ENCODE results near the gene PKN2. TPM values are rescaled to one million over a fixed set of nuclear protein-coding genes. Genes with fewer than 3 reads are reported as not detected.
"Not testable (repeated sequence)": the region's sequence is repeated elsewhere in the genome, so short reads cannot be mapped to it uniquely, and the experiment has no call there.

PKN2 gene
- total RNA-seq, 1 donor from 2014 or later = 30.7 TPM

DNA sequence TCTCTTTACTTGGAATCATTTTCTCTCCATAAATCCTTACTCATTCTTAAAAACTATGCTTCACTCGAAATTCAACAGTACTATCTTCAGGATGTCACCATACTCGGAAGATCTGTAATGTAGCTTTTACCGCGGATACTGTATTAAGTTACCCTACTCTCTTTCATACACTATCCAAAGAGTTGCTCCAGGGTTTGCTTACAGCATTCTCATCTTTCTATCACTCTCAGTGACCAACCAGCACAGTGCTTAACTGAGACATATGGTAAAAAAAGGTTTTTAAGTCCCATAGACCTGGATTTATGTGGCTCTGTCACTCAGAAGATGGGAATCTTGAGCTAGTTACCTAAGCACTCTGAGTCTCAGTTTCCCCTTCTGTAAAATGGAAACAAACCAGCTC lies 191.5 kb downstream of the PKN2 start:
- H3K4me3 ChIP-seq (ENCODE audit: low read depth, low read length) = no peak overlapping the region
- TF ChIP-seq, protein P1, sequence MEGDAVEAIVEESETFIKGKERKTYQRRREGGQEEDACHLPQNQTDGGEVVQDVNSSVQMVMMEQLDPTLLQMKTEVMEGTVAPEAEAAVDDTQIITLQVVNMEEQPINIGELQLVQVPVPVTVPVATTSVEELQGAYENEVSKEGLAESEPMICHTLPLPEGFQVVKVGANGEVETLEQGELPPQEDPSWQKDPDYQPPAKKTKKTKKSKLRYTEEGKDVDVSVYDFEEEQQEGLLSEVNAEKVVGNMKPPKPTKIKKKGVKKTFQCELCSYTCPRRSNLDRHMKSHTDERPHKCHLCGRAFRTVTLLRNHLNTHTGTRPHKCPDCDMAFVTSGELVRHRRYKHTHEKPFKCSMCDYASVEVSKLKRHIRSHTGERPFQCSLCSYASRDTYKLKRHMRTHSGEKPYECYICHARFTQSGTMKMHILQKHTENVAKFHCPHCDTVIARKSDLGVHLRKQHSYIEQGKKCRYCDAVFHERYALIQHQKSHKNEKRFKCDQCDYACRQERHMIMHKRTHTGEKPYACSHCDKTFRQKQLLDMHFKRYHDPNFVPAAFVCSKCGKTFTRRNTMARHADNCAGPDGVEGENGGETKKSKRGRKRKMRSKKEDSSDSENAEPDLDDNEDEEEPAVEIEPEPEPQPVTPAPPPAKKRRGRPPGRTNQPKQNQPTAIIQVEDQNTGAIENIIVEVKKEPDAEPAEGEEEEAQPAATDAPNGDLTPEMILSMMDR (IDR thresholded peaks at IDR 0.05; ENCODE audit: insufficient read depth, low read length, poor library complexity, severe bottlenecking) = no peak
- DNase-seq (ENCODE audit: low read depth) = no peak
- no peaks in the 10 kb centered on the region for H3K36me3 ChIP-seq (ENCODE audit: control insufficient read depth, insufficient read depth, low read length)
- H3K27me3 ChIP-seq (ENCODE audit: control insufficient read depth, insufficient read depth, low read length) = no peaks in the 10 kb centered on the region

DNA sequence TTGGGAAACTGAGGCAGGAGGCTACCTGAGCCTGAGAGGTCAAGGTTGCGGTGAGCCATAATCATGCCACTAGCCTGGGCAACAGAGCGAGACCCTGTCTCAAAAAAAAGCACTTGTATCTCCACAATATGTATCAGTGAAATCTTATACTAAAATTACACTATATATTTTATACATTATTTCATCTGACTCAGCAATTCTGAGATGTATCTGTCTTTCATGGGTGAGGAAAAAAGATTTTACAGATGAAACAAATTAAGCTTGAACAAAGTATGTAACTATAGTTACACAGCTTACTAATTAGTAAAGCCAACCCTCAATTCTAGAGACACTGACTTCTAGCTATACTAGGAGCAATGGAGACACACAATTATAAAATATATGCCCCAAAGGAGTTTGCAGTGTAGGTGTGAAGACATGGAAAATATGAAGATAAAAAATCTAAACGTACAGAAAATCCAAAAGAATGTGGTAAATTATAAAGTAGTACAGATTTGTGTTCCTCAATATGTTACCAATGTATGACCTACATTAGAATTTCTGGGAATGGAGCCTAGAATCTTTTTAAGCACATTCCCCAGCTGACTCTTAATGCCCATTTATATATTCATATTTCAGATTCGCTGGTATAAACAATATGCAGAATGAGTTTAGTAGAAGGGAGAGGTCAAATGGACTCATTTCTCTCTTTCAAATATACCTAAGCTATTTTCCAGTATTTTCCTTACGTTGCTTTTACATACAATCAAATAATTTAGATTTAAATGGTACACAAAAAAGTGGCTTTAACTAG lies 192.7 kb downstream of the PKN2 start:
- TF ChIP-seq, protein P1 (IDR thresholded peaks at IDR 0.05; ENCODE audit: insufficient read depth, low read length, poor library complexity, severe bottlenecking) = no peak
- H3K36me3 ChIP-seq (ENCODE audit: control insufficient read depth, insufficient read depth, low read length) = no peaks in the 10 kb centered on the region
- DNase-seq (ENCODE audit: low read depth) = no peak
- no peak overlapping the region for H3K4me3 ChIP-seq (ENCODE audit: low read depth, low read length)
- no peaks in the 10 kb centered on the region for H3K27me3 ChIP-seq (ENCODE audit: control insufficient read depth, insufficient read depth, low read length)

DNA sequence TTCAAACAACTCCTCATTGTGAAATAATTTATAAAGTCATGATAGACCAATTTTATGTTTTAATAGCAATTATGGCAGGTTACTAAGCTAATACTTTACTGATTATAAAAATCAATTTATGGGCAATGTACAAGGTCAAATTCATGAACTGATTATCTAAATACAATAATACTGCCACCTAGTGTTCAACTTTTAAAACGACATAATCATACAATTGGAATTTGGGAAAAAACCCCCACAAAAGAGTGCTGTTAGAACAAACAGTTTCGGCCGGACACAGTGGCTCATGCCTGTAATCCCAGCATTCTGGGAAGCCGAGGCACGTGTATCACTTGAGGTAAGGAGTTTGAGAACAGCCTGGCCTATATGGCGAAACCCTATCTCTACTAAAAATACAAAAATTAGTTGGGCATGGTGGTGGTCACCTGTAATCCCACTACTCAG lies 193.3 kb downstream of the PKN2 start:
- TF ChIP-seq, protein P1 (IDR thresholded peaks at IDR 0.05; ENCODE audit: insufficient read depth, low read length, poor library complexity, severe bottlenecking) = peak; percentile 26
- Histone ChIP-seq H3K27me3 (ENCODE audit: control insufficient read depth, insufficient read depth, low read length) (no peaks in the 10 kb centered on the region), H3K36me3 (ENCODE audit: control insufficient read depth, insufficient read depth, low read length) (no peaks in the 10 kb centered on the region), H3K4me3 (ENCODE audit: low read depth, low read length) (no peak overlapping the region)
- DNase-seq (ENCODE audit: low read depth) = no peak

DNA sequence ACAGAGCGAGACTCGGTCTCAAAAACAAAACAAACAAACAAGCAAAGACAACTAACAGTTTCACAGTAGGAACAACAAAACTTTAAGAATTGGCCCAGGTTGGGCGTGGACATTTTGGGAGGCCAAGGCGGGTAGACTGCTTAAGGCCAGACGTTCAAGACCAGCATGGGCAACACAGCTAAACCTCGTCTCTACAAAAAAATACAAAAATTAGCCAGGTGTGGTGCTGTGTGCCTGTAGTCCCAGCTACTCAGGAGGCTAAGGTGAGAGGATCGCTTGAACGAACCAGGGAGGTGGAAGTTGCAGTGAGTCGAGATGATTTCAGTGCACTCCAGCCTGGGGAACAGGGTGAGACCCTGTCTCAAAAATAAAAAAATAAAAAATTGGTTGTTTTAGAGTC lies 193.8 kb downstream of the PKN2 start:
- no peak overlapping the region for H3K4me3 ChIP-seq (ENCODE audit: low read depth, low read length)
- DNase-seq (ENCODE audit: low read depth) = no peak
- H3K36me3 ChIP-seq (ENCODE audit: control insufficient read depth, insufficient read depth, low read length) = no peaks in the 10 kb centered on the region
- H3K27me3 ChIP-seq (ENCODE audit: control insufficient read depth, insufficient read depth, low read length) = no peaks in the 10 kb centered on the region
- TF ChIP-seq, protein P1 (IDR thresholded peaks at IDR 0.05; ENCODE audit: insufficient read depth, low read length, poor library complexity, severe bottlenecking) = no peak

DNA sequence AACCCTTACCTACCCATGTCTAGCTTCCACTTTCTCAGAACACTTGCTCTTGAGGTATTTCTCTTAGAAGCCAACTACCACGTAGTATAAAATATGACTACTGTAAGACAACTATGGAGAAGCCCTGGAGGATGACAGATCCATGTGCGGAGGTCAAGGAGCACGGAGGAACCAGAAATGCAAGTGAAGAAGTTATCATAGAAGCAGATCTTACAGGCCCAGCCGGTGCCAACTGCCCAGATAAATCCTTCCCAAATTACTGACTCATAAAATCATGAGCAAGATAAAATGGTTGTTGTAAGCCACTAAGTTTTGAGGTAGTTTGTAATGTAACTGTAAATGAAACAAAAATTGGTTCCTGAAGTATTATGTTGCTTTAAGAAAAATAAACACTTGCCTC lies 194.7 kb downstream of the PKN2 start:
- no peak for DNase-seq (ENCODE audit: low read depth)
- Histone ChIP-seq H3K4me3 (ENCODE audit: low read depth, low read length) (no peak overlapping the region), H3K27me3 (ENCODE audit: control insufficient read depth, insufficient read depth, low read length) (no peaks in the 10 kb centered on the region), H3K36me3 (ENCODE audit: control insufficient read depth, insufficient read depth, low read length) (no peaks in the 10 kb centered on the region)
- TF ChIP-seq, protein P1 (IDR thresholded peaks at IDR 0.05; ENCODE audit: insufficient read depth, low read length, poor library complexity, severe bottlenecking) = no peak

DNA sequence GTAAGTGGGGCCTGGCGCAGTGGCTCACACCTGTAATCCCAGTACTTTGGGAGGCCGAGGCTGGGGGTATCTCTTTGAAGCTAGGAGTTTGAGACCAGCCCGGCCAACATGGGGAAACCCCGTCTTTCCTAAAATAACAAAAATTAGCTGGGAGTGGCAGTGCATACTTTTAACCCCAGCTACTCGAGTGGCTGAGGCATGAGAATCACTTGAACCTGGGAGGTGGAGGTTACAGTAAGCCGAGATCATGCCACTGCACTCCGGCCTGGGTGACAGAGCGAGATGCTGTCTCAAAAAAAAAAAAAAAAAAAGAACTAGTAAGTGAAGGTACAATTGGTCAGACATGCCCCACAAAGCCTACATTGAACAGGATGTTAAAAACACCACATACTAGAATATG lies 196.6 kb downstream of the PKN2 start:
- DNase-seq (ENCODE audit: low read depth); H3K4me3 ChIP-seq (ENCODE audit: low read depth, low read length); H3K36me3 ChIP-seq (ENCODE audit: control insufficient read depth, insufficient read depth, low read length); H3K27me3 ChIP-seq (ENCODE audit: control insufficient read depth, insufficient read depth, low read length): not testable (repeated sequence)

Measured in kidney epithelial cell (primary cell).